ENCODE results near the gene HSD3B1.

DNA sequence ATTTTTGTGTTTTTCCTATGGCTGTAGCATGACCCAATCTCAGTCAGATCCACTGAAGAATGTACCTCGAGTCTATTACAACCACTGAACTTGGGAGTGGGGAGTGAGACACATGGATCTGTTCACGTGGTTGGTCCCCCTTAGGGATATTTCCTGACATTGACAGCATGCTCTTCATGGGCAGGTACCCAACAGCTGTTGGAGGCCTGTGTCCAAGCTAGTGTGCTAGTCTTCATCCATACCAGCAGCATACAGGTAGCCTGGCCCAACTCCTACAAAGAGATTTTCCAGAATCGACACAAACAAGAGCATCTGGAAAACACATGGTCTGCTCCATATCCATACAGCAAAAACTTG is 34.2 kb upstream of the HSD3B1 start:
- no peak for TF ChIP-seq CTCF (IDR thresholded peaks at IDR 0.05)
- TF ChIP-seq EP300 (IDR thresholded peaks at IDR 0.05) = no peak
- no peak for TF ChIP-seq POLR2A (IDR thresholded peaks at IDR 0.05)
